ENCODE measurements around the gene ALOX5. TPM values are rescaled to one million over a fixed set of nuclear protein-coding genes. Genes with fewer than 3 reads are reported as not detected.
A peak's percentile ranks its signal among the peaks of the same experiment; 100 is the strongest.

Gene ALOX5
- polyA plus RNA-seq, 4 donors = 7.4 to 20.9 (median 13.8) TPM

- peaks cover 0 to 5% (median 3%) of the 10 kb centered on the region in 3 donors for H3K27me3 ChIP-seq (ENCODE audit: control insufficient read depth in 3 of 3, insufficient read depth in 3 of 3, low read length in 3 of 3)
- FAIRE-seq (no peak), DNase-seq (peak; percentile 12 to 38)
- no peak overlapping the region for H3K27ac ChIP-seq (ENCODE audit: low read depth in 1 of 3, low read length in 2 of 3)
- peaks cover 0 to 7% (median 0%) of the 10 kb centered on the region in 3 donors for H3K36me3 ChIP-seq (ENCODE audit: control insufficient read depth in 3 of 3, insufficient read depth in 2 of 3, low read depth in 1 of 3, low read length in 3 of 3)
- H3K9me3 ChIP-seq (ENCODE audit: control insufficient read depth in 2 of 2, insufficient read depth in 1 of 2, low read depth in 1 of 2, low read length in 1 of 2) = no peaks in the 10 kb centered on the region
- 58 to 79% (median 64%) methylated on average over 10 of the region's 10 CpGs for WGBS, 3 donors
- peaks cover 0 to 2% (median 0%) of the 10 kb centered on the region in 3 donors for H3K4me1 ChIP-seq (ENCODE audit: control insufficient read depth in 3 of 3, insufficient read depth in 2 of 3, low read depth in 1 of 3, low read length in 2 of 3)
- no peak overlapping the region for H3K4me3 ChIP-seq (ENCODE audit: low read depth in 1 of 3, low read length in 3 of 3)
Measured at GRCh38 chr10:45425621-45426563, 51.9 kb downstream of the ALOX5 start.

GRCh38 chr10:45427262-45427969 is 53.4 kb downstream of the ALOX5 start:
- peaks cover 0 to 5% (median 3%) of the 10 kb centered on the region in 3 donors for H3K27me3 ChIP-seq (ENCODE audit: control insufficient read depth in 3 of 3, insufficient read depth in 3 of 3, low read length in 3 of 3)
- no peak overlapping the region for H3K27ac ChIP-seq (ENCODE audit: low read depth in 1 of 3, low read length in 2 of 3)
- WGBS, 3 donors = 56 to 85% (median 78%) methylated on average over 46 to 50 of the region's 50 CpGs
- FAIRE-seq (no peak), DNase-seq (no peak)
- no peaks in the 10 kb centered on the region for H3K9me3 ChIP-seq (ENCODE audit: control insufficient read depth in 2 of 2, insufficient read depth in 1 of 2, low read depth in 1 of 2, low read length in 1 of 2)
- no peaks in the 10 kb centered on the region for H3K4me1 ChIP-seq (ENCODE audit: control insufficient read depth in 3 of 3, insufficient read depth in 2 of 3, low read depth in 1 of 3, low read length in 2 of 3)
- peak overlapping the region in 1 of 3 donors; percentile 13 for H3K4me3 ChIP-seq (ENCODE audit: low read depth in 1 of 3, low read length in 3 of 3)
- H3K36me3 ChIP-seq (ENCODE audit: control insufficient read depth in 3 of 3, insufficient read depth in 2 of 3, low read depth in 1 of 3, low read length in 3 of 3) = peaks cover 0 to 7% (median 0%) of the 10 kb centered on the region in 3 donors

DNA sequence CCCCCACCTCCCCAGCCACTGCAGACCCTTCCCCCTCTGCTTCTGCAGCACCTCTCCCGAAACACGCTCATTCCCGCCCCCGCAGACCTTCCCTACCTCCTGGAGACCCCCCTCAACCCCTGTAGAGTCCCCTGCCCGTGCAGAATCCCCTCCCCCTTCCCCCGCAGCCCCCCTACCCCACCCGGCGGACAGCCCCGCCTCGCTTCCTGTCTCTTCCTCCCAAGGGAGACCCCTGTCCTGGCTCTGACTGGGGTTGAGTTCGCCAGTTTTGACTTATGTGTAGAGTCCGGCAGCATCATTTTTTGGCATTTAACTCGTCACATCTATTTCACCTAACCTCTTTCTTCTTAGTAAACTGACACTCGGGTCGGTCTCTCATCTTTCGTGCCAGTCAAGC is 54.0 kb downstream of the ALOX5 start:
- H3K27me3 ChIP-seq (ENCODE audit: control insufficient read depth in 3 of 3, insufficient read depth in 3 of 3, low read length in 3 of 3) = peaks cover 0 to 5% (median 3%) of the 10 kb centered on the region in 3 donors
- H3K27ac ChIP-seq (ENCODE audit: low read depth in 1 of 3, low read length in 2 of 3) = no peak overlapping the region
- no peak for DNase-seq
- FAIRE-seq = no peak
- H3K9me3 ChIP-seq (ENCODE audit: control insufficient read depth in 2 of 2, insufficient read depth in 1 of 2, low read depth in 1 of 2, low read length in 1 of 2) = no peaks in the 10 kb centered on the region
- peak overlapping the region in 1 of 3 donors; percentile 13 for H3K4me3 ChIP-seq (ENCODE audit: low read depth in 1 of 3, low read length in 3 of 3)
- H3K36me3 ChIP-seq (ENCODE audit: control insufficient read depth in 3 of 3, insufficient read depth in 2 of 3, low read depth in 1 of 3, low read length in 3 of 3) = peaks cover 0 to 7% (median 0%) of the 10 kb centered on the region in 3 donors
- no peaks in the 10 kb centered on the region for H3K4me1 ChIP-seq (ENCODE audit: control insufficient read depth in 3 of 3, insufficient read depth in 2 of 3, low read depth in 1 of 3, low read length in 2 of 3)
- 53 to 73% (median 65%) methylated on average over 14 to 16 of the region's 16 CpGs for WGBS, 3 donors

DNA sequence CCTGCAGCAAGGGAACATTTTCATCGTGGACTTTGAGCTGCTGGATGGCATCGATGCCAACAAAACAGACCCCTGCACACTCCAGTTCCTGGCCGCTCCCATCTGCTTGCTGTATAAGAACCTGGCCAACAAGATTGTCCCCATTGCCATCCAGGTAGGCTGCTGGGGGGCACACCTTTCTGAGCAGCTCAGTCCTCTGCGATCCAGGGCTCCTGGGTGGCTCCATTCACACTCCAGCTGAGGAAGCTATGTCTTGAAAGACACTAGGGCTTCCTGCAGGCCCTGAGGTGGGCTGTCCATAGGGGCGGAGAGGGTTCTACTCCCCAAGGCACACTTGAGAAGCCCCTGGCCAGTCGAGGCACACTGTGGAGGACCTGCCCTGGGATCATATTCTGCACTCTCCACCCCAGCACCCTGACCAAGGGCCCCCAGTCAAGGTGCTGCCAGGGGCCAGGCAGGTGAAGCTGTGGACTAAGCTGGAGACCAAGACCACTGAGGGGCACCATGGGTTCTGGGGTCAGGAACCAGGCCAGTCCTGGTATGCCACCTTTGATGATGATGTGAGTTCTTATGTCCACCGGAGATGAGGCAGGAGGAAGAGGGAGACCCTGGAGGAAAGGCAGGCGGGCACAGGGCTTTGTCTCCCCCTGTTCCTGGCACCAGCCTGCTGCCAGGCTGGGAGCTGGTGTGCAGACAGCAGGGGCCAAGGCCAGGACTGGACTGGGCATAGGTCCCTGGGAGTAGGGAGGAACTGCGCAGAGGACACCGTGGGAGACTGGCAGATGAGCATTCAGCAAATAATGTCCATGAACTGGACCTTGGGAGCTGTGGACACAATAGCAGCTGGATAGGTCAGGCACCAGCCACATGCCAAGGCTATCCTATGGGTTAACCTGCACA is 54.8 kb downstream of the ALOX5 start:
- WGBS, 3 donors = 70 to 87% (median 76%) methylated on average over 10 of the region's 10 CpGs
- Histone ChIP-seq H3K4me1 (ENCODE audit: control insufficient read depth in 3 of 3, insufficient read depth in 2 of 3, low read depth in 1 of 3, low read length in 2 of 3) (no peaks in the 10 kb centered on the region), H3K9me3 (ENCODE audit: control insufficient read depth in 2 of 2, insufficient read depth in 1 of 2, low read depth in 1 of 2, low read length in 1 of 2) (no peaks in the 10 kb centered on the region), H3K36me3 (ENCODE audit: control insufficient read depth in 3 of 3, insufficient read depth in 2 of 3, low read depth in 1 of 3, low read length in 3 of 3) (peaks cover 0 to 7% (median 0%) of the 10 kb centered on the region in 3 donors), H3K27ac (ENCODE audit: low read depth in 1 of 3, low read length in 2 of 3) (no peak overlapping the region), H3K27me3 (ENCODE audit: control insufficient read depth in 3 of 3, insufficient read depth in 3 of 3, low read length in 3 of 3) (peaks cover 0 to 5% (median 3%) of the 10 kb centered on the region in 3 donors), H3K4me3 (ENCODE audit: low read depth in 1 of 3, low read length in 3 of 3) (no peak overlapping the region)
- FAIRE-seq = no peak
- DNase-seq = no peak

- 68 to 80% (median 79%) methylated on average over 2 of the region's 2 CpGs for WGBS, 3 donors
- Histone ChIP-seq H3K27me3 (ENCODE audit: control insufficient read depth in 3 of 3, insufficient read depth in 3 of 3, low read length in 3 of 3) (peaks cover 0 to 5% (median 3%) of the 10 kb centered on the region in 3 donors), H3K36me3 (ENCODE audit: control insufficient read depth in 3 of 3, insufficient read depth in 2 of 3, low read depth in 1 of 3, low read length in 3 of 3) (peaks cover 0 to 7% (median 0%) of the 10 kb centered on the region in 3 donors), H3K4me3 (ENCODE audit: low read depth in 1 of 3, low read length in 3 of 3) (no peak overlapping the region), H3K4me1 (ENCODE audit: control insufficient read depth in 3 of 3, insufficient read depth in 2 of 3, low read depth in 1 of 3, low read length in 2 of 3) (no peaks in the 10 kb centered on the region), H3K9me3 (ENCODE audit: control insufficient read depth in 2 of 2, insufficient read depth in 1 of 2, low read depth in 1 of 2, low read length in 1 of 2) (no peaks in the 10 kb centered on the region), H3K27ac (ENCODE audit: low read depth in 1 of 3, low read length in 2 of 3) (no peak overlapping the region)
- FAIRE-seq (no peak), DNase-seq (no peak)
Measured at GRCh38 chr10:45429790-45430189, 55.8 kb downstream of the ALOX5 start.

GRCh38 chr10:45432113-45432512 is 58.1 kb downstream of the ALOX5 start:
- DNase-seq = no peak
- H3K9me3 ChIP-seq (ENCODE audit: control insufficient read depth in 2 of 2, insufficient read depth in 1 of 2, low read depth in 1 of 2, low read length in 1 of 2) = no peaks in the 10 kb centered on the region
- H3K4me1 ChIP-seq (ENCODE audit: control insufficient read depth in 3 of 3, insufficient read depth in 2 of 3, low read depth in 1 of 3, low read length in 2 of 3) = no peaks in the 10 kb centered on the region
- no peak overlapping the region for H3K4me3 ChIP-seq (ENCODE audit: low read depth in 1 of 3, low read length in 3 of 3)
- no peak for FAIRE-seq
- H3K27ac ChIP-seq (ENCODE audit: low read depth in 1 of 3, low read length in 2 of 3) = no peak overlapping the region
- 86 to 96% (median 95%) methylated on average over 2 of the region's 2 CpGs for WGBS, 3 donors
- peaks cover 0 to 7% (median 0%) of the 10 kb centered on the region in 3 donors for H3K36me3 ChIP-seq (ENCODE audit: control insufficient read depth in 3 of 3, insufficient read depth in 2 of 3, low read depth in 1 of 3, low read length in 3 of 3)
- peaks cover 0 to 5% (median 3%) of the 10 kb centered on the region in 3 donors for H3K27me3 ChIP-seq (ENCODE audit: control insufficient read depth in 3 of 3, insufficient read depth in 3 of 3, low read length in 3 of 3)

- peaks cover 0 to 7% (median 0%) of the 10 kb centered on the region in 3 donors for H3K36me3 ChIP-seq (ENCODE audit: control insufficient read depth in 3 of 3, insufficient read depth in 2 of 3, low read depth in 1 of 3, low read length in 3 of 3)
- no peaks in the 10 kb centered on the region for H3K9me3 ChIP-seq (ENCODE audit: control insufficient read depth in 2 of 2, insufficient read depth in 1 of 2, low read depth in 1 of 2, low read length in 1 of 2)
- peaks cover 0 to 3% (median 0%) of the 10 kb centered on the region in 3 donors for H3K27me3 ChIP-seq (ENCODE audit: control insufficient read depth in 3 of 3, insufficient read depth in 3 of 3, low read length in 3 of 3)
- no peak overlapping the region for H3K27ac ChIP-seq (ENCODE audit: low read depth in 1 of 3, low read length in 2 of 3)
- FAIRE-seq = no peak
- no peaks in the 10 kb centered on the region for H3K4me1 ChIP-seq (ENCODE audit: control insufficient read depth in 3 of 3, insufficient read depth in 2 of 3, low read depth in 1 of 3, low read length in 2 of 3)
- no peak overlapping the region for H3K4me3 ChIP-seq (ENCODE audit: low read depth in 1 of 3, low read length in 3 of 3)
- DNase-seq = no peak
- WGBS, 3 donors = 74 to 86% (median 80%) methylated on average over 15 of the region's 15 CpGs
Measured at GRCh38 chr10:45432700-45433472, 58.9 kb downstream of the ALOX5 start.

All from small intestine (tissue), 7 donors.